ENCODE results near the gene HMG20A.

Gene HMG20A

DNA sequence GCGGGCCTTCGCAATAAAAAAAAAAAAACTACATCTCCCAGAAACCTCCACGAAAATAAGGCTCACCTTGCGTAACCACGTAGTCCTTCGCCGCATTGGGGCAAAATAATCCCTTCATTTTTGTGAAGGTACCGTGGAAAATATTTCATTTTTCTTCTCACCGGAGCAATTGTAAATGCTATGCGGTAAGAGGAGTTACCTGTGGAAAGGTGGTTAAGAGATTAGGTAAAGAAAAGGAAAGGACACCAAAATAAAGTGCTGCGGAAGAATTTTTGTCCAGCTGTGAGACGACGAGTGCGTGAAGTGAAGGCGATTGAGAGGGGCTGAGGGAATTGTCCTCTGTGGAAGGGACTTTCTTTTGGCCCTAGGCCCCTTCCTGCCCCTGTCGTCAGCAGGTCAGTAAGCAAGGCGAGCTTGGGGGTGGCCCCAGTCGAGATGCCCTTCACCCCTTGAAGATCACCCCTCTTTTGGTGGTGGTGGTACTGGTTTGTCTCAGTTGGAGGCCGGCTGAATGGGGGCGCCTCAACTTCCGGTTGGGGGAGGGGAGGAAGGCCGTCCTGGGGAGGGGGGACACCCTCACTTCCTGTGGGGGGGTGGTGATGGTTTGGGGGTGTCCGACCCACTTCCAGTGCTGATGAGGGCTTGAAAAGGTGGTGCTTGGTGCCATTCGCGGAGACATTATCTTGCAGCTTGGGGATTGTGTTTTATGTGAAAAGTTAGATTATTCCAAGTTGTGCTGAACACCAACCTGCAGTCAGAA, at the start of gene HMG20A:
HMG20A (plus strand) TSS at position 279 of the 760 bp plus-strand sequence. CDS start 37,520 bp downstream, outside the sequence.
- Histone ChIP-seq H3K4me3 (ENCODE audit: insufficient read length, low read depth) (peak within 1 kb of the TSS; percentile 75), H3K36me3 (ENCODE audit: insufficient read depth, insufficient read length, low read length) (no peaks in the 10 kb centered on the region), H3K9ac (ENCODE audit: insufficient read length, low read depth) (peak within 1 kb of the TSS; percentile 85), H3K4me1 (ENCODE audit: insufficient read depth, insufficient read length) (peaks cover 2% of the 10 kb centered on the region), H3K27me3 (ENCODE audit: insufficient read depth, insufficient read length) (no peaks in the 10 kb centered on the region), H3K9me3 (ENCODE audit: insufficient read depth, low read length) (no peaks in the 10 kb centered on the region)
- DNase-seq (ENCODE audit: low read depth, low spot score): no peak
- no peak for TF ChIP-seq SUZ12 (IDR thresholded peaks at IDR 0.05; ENCODE audit: extremely low read depth, insufficient read depth, insufficient read length)
- no peak for TF ChIP-seq YY1 (IDR thresholded peaks at IDR 0.05; ENCODE audit: insufficient read depth, insufficient read length)
- no peak for TF ChIP-seq ZNF274 (IDR thresholded peaks at IDR 0.05; ENCODE audit: low read depth, low read length)

DNA sequence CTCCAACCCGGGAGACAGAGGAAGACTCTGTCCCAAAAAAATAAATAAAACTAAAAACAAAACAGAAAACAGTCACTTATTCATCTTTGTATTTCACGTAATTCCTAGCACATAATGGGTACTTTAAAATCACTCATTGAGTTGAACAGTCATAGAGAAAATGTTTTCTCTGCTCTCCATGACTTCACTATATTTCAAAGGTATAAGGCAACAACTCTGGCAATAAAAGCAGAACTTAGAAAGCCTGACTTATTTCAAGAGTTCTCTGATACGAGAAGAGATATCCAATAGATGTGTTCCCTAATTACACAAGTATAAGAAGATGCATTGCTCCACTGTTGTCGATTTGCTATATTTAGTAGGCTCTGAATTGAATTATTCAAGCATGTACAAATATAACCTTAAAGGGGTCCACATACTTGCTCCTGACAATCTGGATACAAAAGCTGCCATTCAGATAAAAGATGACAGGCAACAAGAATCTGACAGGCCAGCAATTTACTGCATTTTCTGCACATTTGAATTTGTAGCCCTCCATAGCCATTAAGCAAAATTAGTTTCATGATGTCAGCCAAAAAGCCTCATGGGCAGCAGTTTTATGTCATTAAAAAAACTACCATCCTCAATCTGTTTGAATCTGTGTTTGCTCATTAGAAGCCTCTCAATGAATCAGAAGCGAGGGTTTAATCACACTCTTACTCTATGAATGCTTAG, 48.7 kb upstream of the HMG20A start:
- Histone ChIP-seq H3K9ac (ENCODE audit: insufficient read length, low read depth) (no peak overlapping the region), H3K36me3 (ENCODE audit: insufficient read depth, insufficient read length, low read length) (no peaks in the 10 kb centered on the region), H3K4me3 (ENCODE audit: insufficient read length, low read depth) (no peak overlapping the region), H3K4me1 (ENCODE audit: insufficient read depth, insufficient read length) (no peaks in the 10 kb centered on the region), H3K27me3 (ENCODE audit: insufficient read depth, insufficient read length) (no peaks in the 10 kb centered on the region), H3K9me3 (ENCODE audit: insufficient read depth, low read length) (no peaks in the 10 kb centered on the region)
- no peak for DNase-seq (ENCODE audit: low read depth, low spot score)
- no peak for TF ChIP-seq YY1 (IDR thresholded peaks at IDR 0.05; ENCODE audit: insufficient read depth, insufficient read length)

DNA sequence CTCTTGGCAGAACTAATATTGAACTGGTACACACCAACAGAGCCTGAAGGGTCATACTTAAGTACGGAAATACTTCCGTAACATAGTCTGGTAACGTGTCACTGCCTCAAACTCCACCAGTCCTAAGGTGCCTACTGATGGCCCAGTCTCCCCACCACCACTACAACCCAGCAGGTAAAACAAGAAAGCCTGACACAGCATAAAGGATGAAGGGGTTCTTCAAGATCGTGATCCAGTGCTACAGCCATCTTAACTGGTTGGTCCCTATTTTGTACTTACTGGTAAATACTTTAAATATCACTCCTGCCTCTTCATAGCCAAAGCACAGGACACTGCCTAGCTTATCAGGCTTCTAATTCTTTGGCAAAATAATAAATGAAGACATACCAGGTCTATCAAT, 47.2 kb upstream of the HMG20A start:
- H3K9me3 ChIP-seq (ENCODE audit: insufficient read depth, low read length): no peaks in the 10 kb centered on the region
- no peak overlapping the region for H3K4me3 ChIP-seq (ENCODE audit: insufficient read length, low read depth)
- no peaks in the 10 kb centered on the region for H3K4me1 ChIP-seq (ENCODE audit: insufficient read depth, insufficient read length)
- no peak overlapping the region for H3K9ac ChIP-seq (ENCODE audit: insufficient read length, low read depth)
- TF ChIP-seq YY1 (IDR thresholded peaks at IDR 0.05; ENCODE audit: insufficient read depth, insufficient read length) (no peak), ZNF274 (IDR thresholded peaks at IDR 0.05; ENCODE audit: low read depth, low read length) (no peak), SUZ12 (IDR thresholded peaks at IDR 0.05; ENCODE audit: extremely low read depth, insufficient read depth, insufficient read length) (no peak)
- no peak for DNase-seq (ENCODE audit: low read depth, low spot score)
- H3K36me3 ChIP-seq (ENCODE audit: insufficient read depth, insufficient read length, low read length): no peaks in the 10 kb centered on the region
- no peaks in the 10 kb centered on the region for H3K27me3 ChIP-seq (ENCODE audit: insufficient read depth, insufficient read length)

DNA sequence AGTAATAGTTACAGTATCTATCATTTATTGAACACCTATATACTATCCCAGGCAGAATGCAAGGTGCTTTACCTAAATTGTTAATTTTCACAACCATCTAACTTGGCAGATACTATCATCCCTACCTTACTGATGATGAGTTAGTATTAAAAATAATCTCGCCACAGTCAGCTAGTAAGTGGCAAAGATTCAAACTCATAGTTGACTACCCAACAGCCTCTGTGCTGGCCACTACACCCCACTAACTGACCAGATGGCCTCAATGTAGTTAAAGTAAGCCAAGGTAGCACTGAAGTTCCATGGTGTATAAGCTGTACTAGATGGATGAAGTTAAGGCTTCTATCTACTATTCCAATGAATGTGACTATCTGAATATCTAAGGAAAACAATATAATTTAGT, 45.6 kb upstream of the HMG20A start:
- DNase-seq (ENCODE audit: low read depth, low spot score): no peak
- no peak overlapping the region for H3K4me3 ChIP-seq (ENCODE audit: insufficient read length, low read depth)
- H3K27me3 ChIP-seq (ENCODE audit: insufficient read depth, insufficient read length): no peaks in the 10 kb centered on the region
- H3K9me3 ChIP-seq (ENCODE audit: insufficient read depth, low read length): no peaks in the 10 kb centered on the region
- no peaks in the 10 kb centered on the region for H3K36me3 ChIP-seq (ENCODE audit: insufficient read depth, insufficient read length, low read length)
- TF ChIP-seq SUZ12 (IDR thresholded peaks at IDR 0.05; ENCODE audit: extremely low read depth, insufficient read depth, insufficient read length) (no peak), ZNF274 (IDR thresholded peaks at IDR 0.05; ENCODE audit: low read depth, low read length) (no peak), YY1 (IDR thresholded peaks at IDR 0.05; ENCODE audit: insufficient read depth, insufficient read length) (no peak)
- no peaks in the 10 kb centered on the region for H3K4me1 ChIP-seq (ENCODE audit: insufficient read depth, insufficient read length)
- H3K9ac ChIP-seq (ENCODE audit: insufficient read length, low read depth): no peak overlapping the region

DNA sequence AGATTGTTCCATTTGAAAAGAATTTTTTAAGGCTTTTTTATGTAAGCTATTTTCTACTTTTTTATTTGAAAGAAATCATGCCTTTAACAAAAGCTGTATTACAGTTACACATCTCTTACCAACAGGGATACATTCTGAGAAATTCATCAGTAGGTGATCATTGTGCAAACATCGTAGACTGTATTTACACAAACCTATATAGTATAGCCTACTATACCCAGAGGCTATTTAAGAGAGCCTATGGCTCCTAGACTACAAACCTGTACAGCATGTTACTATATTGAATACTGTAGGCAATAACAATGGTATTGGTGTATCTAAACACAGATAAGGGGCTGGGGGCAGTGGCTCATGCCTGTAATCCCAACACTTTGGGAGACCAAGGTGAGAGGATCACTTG, 43.9 kb upstream of the HMG20A start:
- Histone ChIP-seq H3K4me1 (ENCODE audit: insufficient read depth, insufficient read length) (no peaks in the 10 kb centered on the region), H3K9me3 (ENCODE audit: insufficient read depth, low read length) (no peaks in the 10 kb centered on the region), H3K36me3 (ENCODE audit: insufficient read depth, insufficient read length, low read length) (no peaks in the 10 kb centered on the region), H3K9ac (ENCODE audit: insufficient read length, low read depth) (no peak overlapping the region), H3K27me3 (ENCODE audit: insufficient read depth, insufficient read length) (no peaks in the 10 kb centered on the region), H3K4me3 (ENCODE audit: insufficient read length, low read depth) (no peak overlapping the region)
- no peak for TF ChIP-seq SUZ12 (IDR thresholded peaks at IDR 0.05; ENCODE audit: extremely low read depth, insufficient read depth, insufficient read length)
- no peak for TF ChIP-seq ZNF274 (IDR thresholded peaks at IDR 0.05; ENCODE audit: low read depth, low read length)
- no peak for TF ChIP-seq YY1 (IDR thresholded peaks at IDR 0.05; ENCODE audit: insufficient read depth, insufficient read length)
- DNase-seq (ENCODE audit: low read depth, low spot score): no peak

DNA sequence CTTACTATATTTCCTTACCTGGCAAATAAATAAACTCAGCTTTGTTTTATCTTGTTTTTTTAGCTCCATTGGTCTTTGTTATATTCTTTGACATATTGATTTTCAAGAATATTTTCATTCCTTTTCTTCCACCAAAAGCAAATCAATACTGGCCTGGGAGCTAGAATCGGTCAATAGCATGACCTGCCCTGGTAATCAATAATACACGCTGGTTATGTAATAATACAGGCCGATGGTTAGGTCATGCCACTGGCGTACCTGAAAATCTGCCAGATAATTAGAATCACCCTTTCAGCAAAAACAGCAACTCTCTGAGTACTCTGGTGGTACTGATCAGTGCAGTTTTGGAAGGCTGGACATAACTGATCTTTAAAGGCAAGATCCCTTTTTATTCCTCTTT, 40.7 kb upstream of the HMG20A start:
- no peak overlapping the region for H3K4me3 ChIP-seq (ENCODE audit: insufficient read length, low read depth)
- DNase-seq (ENCODE audit: low read depth, low spot score): no peak
- H3K36me3 ChIP-seq (ENCODE audit: insufficient read depth, insufficient read length, low read length): no peaks in the 10 kb centered on the region
- no peaks in the 10 kb centered on the region for H3K9me3 ChIP-seq (ENCODE audit: insufficient read depth, low read length)
- H3K9ac ChIP-seq (ENCODE audit: insufficient read length, low read depth): no peak overlapping the region
- no peaks in the 10 kb centered on the region for H3K27me3 ChIP-seq (ENCODE audit: insufficient read depth, insufficient read length)
- no peaks in the 10 kb centered on the region for H3K4me1 ChIP-seq (ENCODE audit: insufficient read depth, insufficient read length)
- TF ChIP-seq YY1 (IDR thresholded peaks at IDR 0.05; ENCODE audit: insufficient read depth, insufficient read length) (no peak), ZNF274 (IDR thresholded peaks at IDR 0.05; ENCODE audit: low read depth, low read length) (no peak), SUZ12 (IDR thresholded peaks at IDR 0.05; ENCODE audit: extremely low read depth, insufficient read depth, insufficient read length) (no peak)

DNA sequence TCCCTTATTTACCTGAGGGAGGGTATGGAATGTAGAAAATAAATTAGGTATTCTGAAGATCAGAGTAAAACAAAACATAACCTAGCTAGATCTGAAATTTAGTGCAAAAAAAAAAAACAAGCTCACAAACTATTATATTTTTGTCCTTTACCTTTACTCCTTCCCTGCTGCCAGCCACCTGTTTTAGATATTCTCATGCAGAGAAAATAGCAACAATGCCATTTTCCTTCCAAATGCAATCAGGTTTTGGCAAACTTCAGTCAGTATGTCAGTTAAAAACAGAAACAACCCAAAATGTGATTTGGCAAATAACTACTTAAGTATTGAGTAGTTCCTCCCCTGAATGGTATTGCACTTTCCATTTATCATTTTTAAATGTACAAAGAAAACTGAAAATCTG, 36.6 kb upstream of the HMG20A start:
- Histone ChIP-seq H3K9me3 (ENCODE audit: insufficient read depth, low read length) (no peaks in the 10 kb centered on the region), H3K9ac (ENCODE audit: insufficient read length, low read depth) (no peak overlapping the region), H3K27me3 (ENCODE audit: insufficient read depth, insufficient read length) (no peaks in the 10 kb centered on the region), H3K4me1 (ENCODE audit: insufficient read depth, insufficient read length) (no peaks in the 10 kb centered on the region), H3K36me3 (ENCODE audit: insufficient read depth, insufficient read length, low read length) (no peaks in the 10 kb centered on the region), H3K4me3 (ENCODE audit: insufficient read length, low read depth) (no peak overlapping the region)
- no peak for DNase-seq (ENCODE audit: low read depth, low spot score)
- no peak for TF ChIP-seq SUZ12 (IDR thresholded peaks at IDR 0.05; ENCODE audit: extremely low read depth, insufficient read depth, insufficient read length)
- no peak for TF ChIP-seq YY1 (IDR thresholded peaks at IDR 0.05; ENCODE audit: insufficient read depth, insufficient read length)
- TF ChIP-seq ZNF274 (IDR thresholded peaks at IDR 0.05; ENCODE audit: low read depth, low read length): no peak
